ENCODE data around the gene KCMF1.

The KCMF1 gene

DNA sequence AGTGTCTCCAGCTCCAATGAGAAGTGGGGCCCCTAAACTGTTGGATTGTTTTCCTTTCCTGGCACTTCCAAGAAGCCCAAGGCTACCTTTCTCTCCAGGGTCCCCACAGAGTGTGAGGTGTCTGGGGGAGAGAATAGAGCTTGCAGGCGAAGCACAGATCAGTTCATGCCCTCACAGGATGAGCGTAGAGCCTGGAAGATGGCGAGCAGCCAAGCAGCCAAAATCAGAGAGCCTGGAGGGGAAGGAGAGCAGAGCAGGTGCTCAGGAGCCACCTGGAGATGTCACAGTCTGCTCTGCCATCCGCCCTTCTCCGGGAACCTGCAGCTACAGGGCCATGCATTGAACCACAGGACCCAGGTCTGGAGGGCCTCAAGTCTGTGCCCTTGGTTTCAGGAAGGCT is 107.6 kb downstream of the KCMF1 start:
- H3K27ac ChIP-seq (ENCODE audit: low read depth, low read length) = no peak overlapping the region
- no peaks in the 10 kb centered on the region for H3K9me2 ChIP-seq (replicated peaks; ENCODE audit: insufficient read depth, low read length)
- no peaks in the 10 kb centered on the region for H3F3A ChIP-seq (ENCODE audit: insufficient read depth)
- no peaks in the 10 kb centered on the region for H3K9me3 ChIP-seq (ENCODE audit: insufficient read depth, low read length)
- TF ChIP-seq EZH2phosphoT487 (conservative IDR thresholded peaks at IDR 0.05; ENCODE audit: low read length) = no peak
- TF ChIP-seq, protein P1, sequence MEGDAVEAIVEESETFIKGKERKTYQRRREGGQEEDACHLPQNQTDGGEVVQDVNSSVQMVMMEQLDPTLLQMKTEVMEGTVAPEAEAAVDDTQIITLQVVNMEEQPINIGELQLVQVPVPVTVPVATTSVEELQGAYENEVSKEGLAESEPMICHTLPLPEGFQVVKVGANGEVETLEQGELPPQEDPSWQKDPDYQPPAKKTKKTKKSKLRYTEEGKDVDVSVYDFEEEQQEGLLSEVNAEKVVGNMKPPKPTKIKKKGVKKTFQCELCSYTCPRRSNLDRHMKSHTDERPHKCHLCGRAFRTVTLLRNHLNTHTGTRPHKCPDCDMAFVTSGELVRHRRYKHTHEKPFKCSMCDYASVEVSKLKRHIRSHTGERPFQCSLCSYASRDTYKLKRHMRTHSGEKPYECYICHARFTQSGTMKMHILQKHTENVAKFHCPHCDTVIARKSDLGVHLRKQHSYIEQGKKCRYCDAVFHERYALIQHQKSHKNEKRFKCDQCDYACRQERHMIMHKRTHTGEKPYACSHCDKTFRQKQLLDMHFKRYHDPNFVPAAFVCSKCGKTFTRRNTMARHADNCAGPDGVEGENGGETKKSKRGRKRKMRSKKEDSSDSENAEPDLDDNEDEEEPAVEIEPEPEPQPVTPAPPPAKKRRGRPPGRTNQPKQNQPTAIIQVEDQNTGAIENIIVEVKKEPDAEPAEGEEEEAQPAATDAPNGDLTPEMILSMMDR (IDR thresholded peaks at IDR 0.05; ENCODE audit: insufficient read depth, low read length, poor library complexity, severe bottlenecking) = no peak
- H3K36me3 ChIP-seq (ENCODE audit: low read length) = no peaks in the 10 kb centered on the region
- H3K79me2 ChIP-seq (ENCODE audit: insufficient read depth, low read length) = no peaks in the 10 kb centered on the region
- H3K4me2 ChIP-seq (ENCODE audit: low read depth, low read length, poor library complexity, severe bottlenecking) = no peak overlapping the region
- no peak overlapping the region for H3K9ac ChIP-seq (ENCODE audit: low read length)
- no peak overlapping the region for H3K4me3 ChIP-seq (ENCODE audit: insufficient read depth, low read length, poor library complexity, severe bottlenecking)
- no peaks in the 10 kb centered on the region for H3K27me3 ChIP-seq (ENCODE audit: low read length)
- H4K20me1 ChIP-seq (ENCODE audit: low read depth, low read length) = no peaks in the 10 kb centered on the region
- H2AFZ ChIP-seq (ENCODE audit: low read depth, low read length, severe bottlenecking) = no peak overlapping the region

DNA sequence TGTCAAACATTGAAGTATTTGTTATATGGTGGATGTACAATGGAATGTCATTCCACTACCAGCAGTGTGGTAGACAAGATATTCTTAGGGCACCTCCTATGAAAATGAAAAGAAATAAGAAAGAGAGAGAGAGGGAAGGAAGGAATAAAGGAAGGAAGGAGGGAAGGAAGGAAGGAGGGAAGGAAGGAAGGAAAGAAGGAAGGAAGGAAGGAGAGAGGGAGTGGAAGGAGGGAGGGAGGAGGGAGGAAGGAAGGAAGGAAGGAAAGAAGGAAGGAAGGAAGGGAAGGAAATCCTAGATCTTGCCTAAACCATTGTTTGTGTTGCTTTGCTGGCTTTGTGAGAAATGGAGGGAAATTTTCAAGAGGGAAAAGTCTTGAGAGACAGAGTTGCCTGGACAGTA is 112.1 kb downstream of the KCMF1 start:
- H3K9me2 ChIP-seq (replicated peaks; ENCODE audit: insufficient read depth, low read length) = no peaks in the 10 kb centered on the region
- no peak overlapping the region for H2AFZ ChIP-seq (ENCODE audit: low read depth, low read length, severe bottlenecking)
- H3K79me2 ChIP-seq (ENCODE audit: insufficient read depth, low read length) = no peaks in the 10 kb centered on the region
- H3K27ac ChIP-seq (ENCODE audit: low read depth, low read length) = no peak overlapping the region
- H3K4me2 ChIP-seq (ENCODE audit: low read depth, low read length, poor library complexity, severe bottlenecking) = no peak overlapping the region
- H3F3A ChIP-seq (ENCODE audit: insufficient read depth) = no peaks in the 10 kb centered on the region
- no peak overlapping the region for H3K4me3 ChIP-seq (ENCODE audit: insufficient read depth, low read length, poor library complexity, severe bottlenecking)
- no peaks in the 10 kb centered on the region for H3K36me3 ChIP-seq (ENCODE audit: low read length)
- H4K20me1 ChIP-seq (ENCODE audit: low read depth, low read length) = no peaks in the 10 kb centered on the region
- H3K9me3 ChIP-seq (ENCODE audit: insufficient read depth, low read length) = no peaks in the 10 kb centered on the region
- no peaks in the 10 kb centered on the region for H3K27me3 ChIP-seq (ENCODE audit: low read length)
- H3K9ac ChIP-seq (ENCODE audit: low read length) = no peak overlapping the region
- TF ChIP-seq, protein P1 (IDR thresholded peaks at IDR 0.05; ENCODE audit: insufficient read depth, low read length, poor library complexity, severe bottlenecking) = no peak
- no peak for TF ChIP-seq EZH2phosphoT487 (conservative IDR thresholded peaks at IDR 0.05; ENCODE audit: low read length)

DNA sequence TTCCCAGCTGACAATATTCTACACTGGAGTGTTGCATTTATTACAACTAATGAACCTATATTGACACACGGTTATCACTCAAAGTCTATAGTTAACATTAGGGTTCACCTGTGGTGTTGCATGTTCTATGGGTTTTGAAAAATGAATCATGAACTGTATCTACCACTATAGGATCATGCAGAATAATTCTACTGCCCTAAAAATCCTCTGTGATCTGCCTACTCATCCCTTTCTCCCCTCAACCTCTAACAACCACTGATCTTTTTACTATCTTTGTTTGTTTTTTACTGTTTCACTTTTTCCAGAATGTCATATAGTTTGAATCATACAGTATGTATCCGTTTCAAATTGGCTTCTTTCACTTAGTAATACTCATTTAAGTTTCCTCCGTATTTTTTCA is 114.6 kb downstream of the KCMF1 start:
- TF ChIP-seq, protein P1 (IDR thresholded peaks at IDR 0.05; ENCODE audit: insufficient read depth, low read length, poor library complexity, severe bottlenecking) = no peak
- no peak for TF ChIP-seq EZH2phosphoT487 (conservative IDR thresholded peaks at IDR 0.05; ENCODE audit: low read length)
- no peak overlapping the region for H3K9ac ChIP-seq (ENCODE audit: low read length)
- H3K9me3 ChIP-seq (ENCODE audit: insufficient read depth, low read length) = no peaks in the 10 kb centered on the region
- H3K9me2 ChIP-seq (replicated peaks; ENCODE audit: insufficient read depth, low read length) = no peaks in the 10 kb centered on the region
- H3K79me2 ChIP-seq (ENCODE audit: insufficient read depth, low read length) = no peaks in the 10 kb centered on the region
- H3K4me3 ChIP-seq (ENCODE audit: insufficient read depth, low read length, poor library complexity, severe bottlenecking) = no peak overlapping the region
- H3F3A ChIP-seq (ENCODE audit: insufficient read depth) = no peaks in the 10 kb centered on the region
- H2AFZ ChIP-seq (ENCODE audit: low read depth, low read length, severe bottlenecking) = no peak overlapping the region
- H3K4me2 ChIP-seq (ENCODE audit: low read depth, low read length, poor library complexity, severe bottlenecking) = no peak overlapping the region
- no peaks in the 10 kb centered on the region for H3K36me3 ChIP-seq (ENCODE audit: low read length)
- no peaks in the 10 kb centered on the region for H3K27me3 ChIP-seq (ENCODE audit: low read length)
- H3K27ac ChIP-seq (ENCODE audit: low read depth, low read length) = no peak overlapping the region
- no peaks in the 10 kb centered on the region for H4K20me1 ChIP-seq (ENCODE audit: low read depth, low read length)
